LNCaP clone FGC (cell line): Measurements from ENCODE around the gene SLBP.

ENCODE experiments used
- DNase-seq: peaks from one replicate; pipeline ENCODE4 v3.0.0-alpha.2; 2011; ENCODE audit warnings: low read depth
- H3K4me3 ChIP-seq: 2 replicates; pipeline ENCODE4 v1.5.1; 2011; ENCODE audit warnings: mild to moderate bottlenecking, low read depth, low read length, control low read depth
- CTCF ChIP-seq: IDR thresholded peaks from 2 replicates; pipeline ENCODE4 v1.5.1; 2012; ENCODE audit warnings: mild to moderate bottlenecking; ENCODE audit not compliant: control insufficient read depth, insufficient read depth; ENCODE audit errors: extremely low read depth

The SLBP gene

GRCh38 chr4:1749370-1749769 is 37.3 kb upstream of the SLBP start:
- DNase-seq = no peak

GRCh38 chr4:1748465-1748995 is 36.4 kb upstream of the SLBP start:
- DNase-seq = no peak
- TF ChIP-seq CTCF = peak; percentile 70
- H3K4me3 ChIP-seq = no peak overlapping the region

More at GRCh38 chr4:1749370-1749769, 37.3 kb upstream of the SLBP start:
- H3K4me3 ChIP-seq = no peak overlapping the region
- no peak for TF ChIP-seq CTCF

GRCh38 chr4:1747603-1747967 is 35.5 kb upstream of the SLBP start:
- no peak overlapping the region for H3K4me3 ChIP-seq
- TF ChIP-seq CTCF = no peak
- no peak for DNase-seq

GRCh38 chr4:1746919-1747602 is 34.9 kb upstream of the SLBP start:
- TF ChIP-seq CTCF = no peak
- DNase-seq = no peak
- no peak overlapping the region for H3K4me3 ChIP-seq

GRCh38 chr4:1746265-1746691 is 34.2 kb upstream of the SLBP start:
- peak; percentile 83 for TF ChIP-seq CTCF
- DNase-seq = no peak
- H3K4me3 ChIP-seq = no peak overlapping the region

- TF ChIP-seq CTCF = no peak
- no peak for DNase-seq
- no peak overlapping the region for H3K4me3 ChIP-seq
These were observed 33.6 kb upstream of the SLBP start for GRCh38 chr4:1745697-1746096.

- H3K4me3 ChIP-seq = no peak overlapping the region
- no peak for TF ChIP-seq CTCF
- DNase-seq = no peak
These were observed 33.0 kb upstream of the SLBP start for GRCh38 chr4:1745165-1745564.
